Spleen (tissue), 11 donors: Measurements from ENCODE around the gene NIPAL4. TPM values are rescaled to one million over a fixed set of nuclear protein-coding genes. Genes with fewer than 3 reads are reported as not detected.
A peak's percentile ranks its signal among the peaks of the same experiment; 100 is the strongest.

Experiments used
- DNase-seq: peaks from one replicate; pipeline ENCODE4 v3.0.0-alpha.2; 2020
- H3K27ac ChIP-seq, 8 donors: fragments of 200-600 bp; sonication (generic) in 7 of 8; 1 replicate in 4 of 8; 2 replicates in 4 of 8; pipeline versions ENCODE4 v1.5.0 to v1.8.0; 2016 to 2021; ENCODE audit warnings: inconsistent platforms in 4 of 8, mild to moderate bottlenecking in 4 of 8, moderate library complexity in 1 of 8
- H3K27me3 ChIP-seq, 7 donors: fragments of 200-600 bp; sonication (generic) in 6 of 7; replicated peaks in 1 of 7; 1 replicate in 4 of 7; 2 replicates in 3 of 7; pipeline versions ENCODE4 v1.5.0 to v1.8.0; 2016 to 2021; ENCODE audit warnings: inconsistent platforms in 3 of 7, mild to moderate bottlenecking in 1 of 7
- H3K36me3 ChIP-seq, 6 donors: fragments of 200-600 bp; sonication (generic) in 5 of 6; 1 replicate in 4 of 6; 2 replicates in 2 of 6; pipeline versions ENCODE4 v1.5.0 to v1.8.0; 2016 to 2021; ENCODE audit warnings: inconsistent platforms in 2 of 6
- H3K4me1 ChIP-seq, 6 donors: fragments of 200-600 bp; sonication (generic) in 5 of 6; 1 replicate in 3 of 6; 2 replicates in 3 of 6; pipeline versions ENCODE4 v1.5.0 to v1.8.0; 2016 to 2021; ENCODE audit warnings: inconsistent platforms in 3 of 6
- H3K4me3 ChIP-seq, 8 donors: fragments of 200-600 bp; sonication (generic) in 7 of 8; 1 replicate in 4 of 8; 2 replicates in 4 of 8; pipeline versions ENCODE4 v1.5.0 to v1.8.0; 2016 to 2021; ENCODE audit warnings: inconsistent platforms in 4 of 8, mild to moderate bottlenecking in 4 of 8, moderate library complexity in 2 of 8
- H3K9me3 ChIP-seq, 8 donors: fragments of 200-600 bp; sonication (generic) in 7 of 8; 1 replicate in 4 of 8; 2 replicates in 4 of 8; pipeline versions ENCODE4 v1.5.0 to v1.8.0; 2016 to 2021; ENCODE audit warnings: inconsistent platforms in 4 of 8
- POLR2A ChIP-seq, 3 donors: fragments of 450-650 bp; IDR thresholded peaks; one replicate each; pipeline ENCODE4 v1.5.1; 2017; ENCODE audit warnings: antibody characterized with exemption in 3 of 3, mild to moderate bottlenecking in 1 of 3
- POLR2AphosphoS5 ChIP-seq, 3 donors: sonication (generic); formaldehyde crosslinking; IDR thresholded peaks; one replicate each; pipeline ENCODE4 v1.5.1; 2017; ENCODE audit warnings: antibody characterized with exemption in 3 of 3
- WGBS, 5 donors: extraction: QIAGEN DNeasy Blood & Tissue Kit in 3 of 5; methylation state at CpG; one replicate each; pipeline versions ENCODE4 v1.1.5 to v1.1.7; 2013 to 2018; 5-methylcytosine and 5-hydroxymethylcytosine counted together
- intact Hi-C: fragments of 100-400 bp; cut with DNase I; formaldehyde crosslinking; loops from one replicate; pipeline ENCODE4 v1.15.0; 2023; ENCODE audit warnings: low total_unique reads
- polyA plus RNA-seq, 3 donors: library from polyadenylated mRNA; stranded (reverse); fragments of 200-250 nt; gene quantifications; one replicate each; pipeline ENCODE4 v1.2.1, GENCODE V29; 2013
- total RNA-seq, 7 donors: library from RNA; depleted of rRNA in 3 of 7; stranded (reverse); fragments of >200 nt in 3 of 7; fragmentation: NEBNext Ultra II Directional in 4 of 7; extraction: Animal tissue kit (Norgen Biotek cat#: 25700) in 4 of 7; gene quantifications; one replicate each; pipeline versions ENCODE4 v1.1.0 to v1.2.1, GENCODE V29; 2016 to 2021
- TF ChIP-seq, protein P1 (sequence below), 11 experiments: fragments of 200-600 bp in 7 of 11; fragments of 450-650 bp in 4 of 11; sonication (generic) in 4 of 11; IDR thresholded peaks in 8 of 11; conservative IDR thresholded peaks in 3 of 11; 1 replicate in 7 of 11; 2 replicates in 4 of 11; pipeline versions ENCODE4 v1.4.0 to v1.8.0; 2016 to 2021; ENCODE audit warnings: antibody characterized with exemption in 11 of 11, inconsistent platforms in 4 of 11, mild to moderate bottlenecking in 1 of 11
- donor health status: healthy with polysubstance abuse.
- donor health status: DM: no; HTN: no; CAD: no; lungs with moderate emphysema.
- donor health status: DM: no; HTN: no; CAD: no.
- donor health status: Bipolar disorder and iron deficiency.
- donor health status: healthy.
- donor health status: DM: no; HTN: no; CAD: no.
- donor health status: DM: yes; HTN: yes; CAD: no.

The NIPAL4 gene
- total and polyA plus RNA-seq, 10 donors: 0.19 to 0.73 (median 0.44) TPM; not detected in 1

DNA sequence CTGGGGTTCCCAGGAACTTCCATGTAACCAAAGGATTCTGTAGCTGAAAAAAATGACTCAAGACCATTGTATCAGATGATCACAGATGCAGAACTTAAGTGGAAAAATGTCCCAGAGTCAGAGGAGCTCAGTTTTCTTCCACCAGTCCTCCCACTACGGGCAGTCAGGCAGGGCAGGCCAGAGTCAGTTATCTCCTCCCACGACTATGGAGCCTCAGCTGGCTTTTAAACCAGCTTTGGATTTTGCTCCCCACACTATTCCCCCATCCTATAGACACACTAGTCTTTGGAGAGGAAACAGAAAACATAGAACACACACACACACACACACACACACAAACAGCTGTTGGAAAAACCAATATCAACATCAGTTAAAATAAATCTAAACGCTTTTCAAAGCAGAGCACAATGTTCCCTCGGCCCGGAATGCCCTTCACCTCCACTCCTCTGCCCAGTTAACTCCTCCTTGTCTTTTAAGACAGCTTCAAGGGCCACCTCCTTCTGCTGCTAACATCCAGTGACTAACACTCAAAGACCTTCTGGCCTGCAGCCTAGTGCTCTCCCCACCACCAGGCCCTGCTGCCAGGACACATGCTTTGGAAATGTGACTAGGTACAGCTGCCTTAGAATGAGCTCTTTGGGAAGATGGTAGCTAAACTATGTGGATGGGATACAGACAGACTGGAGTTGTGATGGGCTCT lies 56.8 kb downstream of the NIPAL4 start:
- peaks cover 9 to 73% (median 26%) of the 10 kb centered on the region in 6 donors for H3K4me1 ChIP-seq
- 66 to 83% (median 76%) methylated on average over 5 of the region's 5 CpGs for WGBS, 5 donors
- peak in 2 of 3 donors; percentile 37 to 80 for TF ChIP-seq POLR2AphosphoS5 (IDR thresholded peaks at IDR 0.05)
- TF ChIP-seq POLR2A (IDR thresholded peaks at IDR 0.05): no peak
- intact Hi-C loops: no loop called here
- H3K4me3 ChIP-seq: no peak overlapping the region
- peak overlapping the region; percentile 10 to 82 (median 70) for H3K27ac ChIP-seq
- no peaks in the 10 kb centered on the region for H3K27me3 ChIP-seq
- no peaks in the 10 kb centered on the region for H3K9me3 ChIP-seq
- H3K36me3 ChIP-seq: peaks cover 0 to 96% (median 32%) of the 10 kb centered on the region in 6 donors
- no peak for DNase-seq

DNA sequence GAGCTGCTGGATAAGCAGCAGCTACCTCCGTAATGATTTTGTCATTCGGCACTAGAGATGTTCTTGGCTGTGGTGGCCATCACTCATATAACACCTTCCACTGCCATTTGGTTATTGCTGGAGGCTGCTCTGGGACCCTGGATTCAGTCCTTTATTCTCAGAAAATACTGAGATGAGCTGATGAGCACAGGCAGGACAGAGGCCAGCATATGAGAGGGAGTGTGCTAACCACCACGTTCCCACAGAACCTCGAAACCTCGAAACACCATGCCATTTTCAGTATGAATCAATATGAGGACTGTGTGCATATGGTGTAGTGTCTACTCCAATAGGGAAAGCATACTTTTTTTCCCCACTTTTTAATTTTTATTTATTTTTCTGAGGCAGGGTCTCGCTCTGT lies 59.0 kb downstream of the NIPAL4 start:
- Histone ChIP-seq H3K36me3 (peaks cover 0 to 97% (median 24%) of the 10 kb centered on the region in 6 donors), H3K4me1 (peaks cover 2 to 75% (median 23%) of the 10 kb centered on the region in 6 donors), H3K4me3 (no peak overlapping the region), H3K27me3 (no peaks in the 10 kb centered on the region), H3K9me3 (no peaks in the 10 kb centered on the region), H3K27ac (peak overlapping the region in 4 of 8 donors; percentile 61 to 82 (median 76))
- TF ChIP-seq, protein P1, sequence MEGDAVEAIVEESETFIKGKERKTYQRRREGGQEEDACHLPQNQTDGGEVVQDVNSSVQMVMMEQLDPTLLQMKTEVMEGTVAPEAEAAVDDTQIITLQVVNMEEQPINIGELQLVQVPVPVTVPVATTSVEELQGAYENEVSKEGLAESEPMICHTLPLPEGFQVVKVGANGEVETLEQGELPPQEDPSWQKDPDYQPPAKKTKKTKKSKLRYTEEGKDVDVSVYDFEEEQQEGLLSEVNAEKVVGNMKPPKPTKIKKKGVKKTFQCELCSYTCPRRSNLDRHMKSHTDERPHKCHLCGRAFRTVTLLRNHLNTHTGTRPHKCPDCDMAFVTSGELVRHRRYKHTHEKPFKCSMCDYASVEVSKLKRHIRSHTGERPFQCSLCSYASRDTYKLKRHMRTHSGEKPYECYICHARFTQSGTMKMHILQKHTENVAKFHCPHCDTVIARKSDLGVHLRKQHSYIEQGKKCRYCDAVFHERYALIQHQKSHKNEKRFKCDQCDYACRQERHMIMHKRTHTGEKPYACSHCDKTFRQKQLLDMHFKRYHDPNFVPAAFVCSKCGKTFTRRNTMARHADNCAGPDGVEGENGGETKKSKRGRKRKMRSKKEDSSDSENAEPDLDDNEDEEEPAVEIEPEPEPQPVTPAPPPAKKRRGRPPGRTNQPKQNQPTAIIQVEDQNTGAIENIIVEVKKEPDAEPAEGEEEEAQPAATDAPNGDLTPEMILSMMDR (IDR thresholded peaks at IDR 0.05 in 8 of 11, conservative IDR thresholded peaks at IDR 0.05 in 3 of 11): no peak
- TF ChIP-seq POLR2AphosphoS5 (IDR thresholded peaks at IDR 0.05): no peak
- no peak for TF ChIP-seq POLR2A (IDR thresholded peaks at IDR 0.05)
- DNase-seq: no peak
- 76 to 91% (median 83%) methylated on average over 6 of the region's 6 CpGs for WGBS, 5 donors
- intact Hi-C loops: no loop called here

DNA sequence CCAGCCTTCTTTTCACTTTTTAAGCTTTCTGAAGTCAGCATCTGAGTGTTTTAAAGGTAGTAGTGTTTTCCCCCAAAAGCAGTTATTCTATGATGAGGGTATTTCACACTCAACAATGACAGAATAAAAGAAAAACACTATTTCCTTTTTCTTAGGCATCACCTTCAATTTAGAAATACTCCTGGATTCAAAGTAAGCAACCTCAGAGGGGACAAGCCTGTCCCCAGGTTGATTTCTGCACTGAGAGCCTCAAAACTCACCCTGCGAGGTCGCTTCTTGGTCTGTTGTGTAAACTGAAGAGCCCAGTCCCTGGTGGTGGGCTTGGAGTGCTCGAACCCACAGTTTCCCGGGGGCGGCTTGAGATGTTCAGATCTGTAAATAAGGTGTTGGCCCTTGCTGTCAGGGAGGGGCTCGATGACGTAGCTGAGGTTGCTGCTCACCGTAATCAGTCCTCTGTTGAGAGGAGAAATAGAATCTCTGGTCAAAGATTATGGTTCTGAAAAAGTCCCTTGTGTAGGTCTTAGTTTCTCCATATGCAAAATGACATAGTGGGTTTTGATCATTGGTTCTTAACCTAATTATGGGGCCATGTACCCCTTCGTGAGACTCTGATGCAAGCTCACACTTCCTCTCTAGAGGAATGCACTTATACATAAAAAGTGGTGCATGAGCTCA lies 59.7 kb downstream of the NIPAL4 start:
- 78 to 90% (median 84%) methylated on average over 9 of the region's 9 CpGs for WGBS, 5 donors
- Histone ChIP-seq H3K27ac (peak overlapping the region in 4 of 8 donors; percentile 61 to 82 (median 76)), H3K36me3 (peaks cover 0 to 94% (median 24%) of the 10 kb centered on the region in 6 donors), H3K27me3 (no peaks in the 10 kb centered on the region), H3K4me3 (no peak overlapping the region), H3K4me1 (peaks cover 2 to 75% (median 27%) of the 10 kb centered on the region in 6 donors), H3K9me3 (no peaks in the 10 kb centered on the region)
- intact Hi-C loops: no loop called here
- TF ChIP-seq POLR2A (IDR thresholded peaks at IDR 0.05) (no peak), POLR2AphosphoS5 (IDR thresholded peaks at IDR 0.05) (no peak)
- TF ChIP-seq, protein P1 (IDR thresholded peaks at IDR 0.05 in 8 of 11, conservative IDR thresholded peaks at IDR 0.05 in 3 of 11): no peak
- no peak for DNase-seq

- no peaks in the 10 kb centered on the region for H3K9me3 ChIP-seq
- TF ChIP-seq POLR2AphosphoS5 (IDR thresholded peaks at IDR 0.05): peak; percentile 29 to 81 (median 74)
- TF ChIP-seq POLR2A (IDR thresholded peaks at IDR 0.05): no peak
- TF ChIP-seq, protein P1 (IDR thresholded peaks at IDR 0.05 in 8 of 11, conservative IDR thresholded peaks at IDR 0.05 in 3 of 11): peak in 1 of 11 experiments; percentile 21
- H3K27me3 ChIP-seq: no peaks in the 10 kb centered on the region
- no peak for DNase-seq
- no peak overlapping the region for H3K4me3 ChIP-seq
- WGBS, 5 donors: 69 to 81% (median 75%) methylated on average over 8 to 9 of the region's 9 CpGs
- H3K27ac ChIP-seq: peak overlapping the region in 7 of 8 donors; percentile 11 to 82 (median 61)
- peaks cover 0 to 91% (median 24%) of the 10 kb centered on the region in 6 donors for H3K36me3 ChIP-seq
- intact Hi-C loops: no loop called here
- H3K4me1 ChIP-seq: peaks cover 2 to 75% (median 24%) of the 10 kb centered on the region in 6 donors
These were observed 61.1 kb downstream of the NIPAL4 start for GRCh38 chr5:157520911-157521703.
